Measurements from ENCODE around the gene FGF1. TPM values are rescaled to one million over a fixed set of nuclear protein-coding genes. Genes with fewer than 3 reads are reported as not detected.
A peak's percentile ranks its signal among the peaks of the same experiment; 100 is the strongest.

The FGF1 gene
- polyA plus RNA-seq, 10 donors, result 5.9 to 10.5 (median 9.1) TPM

DNA sequence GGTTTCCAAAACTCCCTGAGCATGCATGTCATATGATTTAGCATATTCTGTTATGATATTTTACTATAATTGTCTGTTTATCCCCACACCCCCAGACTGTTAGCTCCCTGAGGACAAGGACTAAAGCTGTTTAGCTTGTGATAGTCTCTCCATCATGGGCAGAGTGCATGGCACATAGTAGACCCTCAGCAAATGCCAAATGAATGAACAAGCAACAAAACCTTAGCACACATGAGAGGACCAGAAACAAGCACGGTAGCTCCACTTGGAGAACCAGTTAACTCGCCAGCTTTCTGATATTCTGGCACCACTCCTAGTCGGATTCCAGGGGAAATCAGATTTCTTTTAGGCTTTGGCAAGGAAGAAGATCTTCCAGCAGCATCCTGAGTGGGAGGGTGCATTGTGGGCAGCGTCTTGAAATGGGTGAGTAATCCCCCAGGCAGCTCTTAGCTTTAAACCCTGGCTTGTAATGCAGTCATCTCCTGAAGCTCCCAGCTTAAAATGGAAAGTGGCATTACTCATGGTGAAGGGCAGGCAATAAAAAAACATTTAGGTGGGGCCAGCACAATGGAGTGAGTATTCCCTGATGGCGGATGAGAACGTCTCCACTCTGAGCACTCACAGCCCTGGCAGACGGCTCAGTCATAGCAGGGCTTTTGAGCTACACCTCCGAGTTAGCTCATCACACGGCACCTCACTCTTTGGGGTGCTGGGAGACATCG lies 41.1 kb downstream of the FGF1 start:
- peak in 2 of 3 donors; percentile 39 to 97 for DNase-seq

DNA sequence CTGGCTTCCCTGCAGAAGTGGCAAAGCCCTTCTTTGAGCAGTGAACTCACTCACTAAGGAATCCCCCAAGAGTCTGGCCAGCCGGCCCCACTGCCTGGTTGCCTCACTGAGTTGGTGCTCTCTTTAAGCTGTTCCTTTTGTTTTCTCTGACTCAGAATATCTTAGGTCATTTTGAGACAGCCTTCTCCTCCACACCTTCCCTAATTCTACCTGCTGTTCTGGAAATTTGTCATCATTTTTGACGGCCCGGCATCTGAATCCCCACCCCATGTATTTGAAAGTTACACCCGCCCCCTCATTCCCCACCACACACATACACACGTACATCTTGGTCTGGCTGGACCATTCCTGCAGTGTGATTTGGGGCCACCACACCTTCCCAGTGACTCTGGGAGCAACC lies 41.8 kb downstream of the FGF1 start:
- DNase-seq, result no peak

DNA sequence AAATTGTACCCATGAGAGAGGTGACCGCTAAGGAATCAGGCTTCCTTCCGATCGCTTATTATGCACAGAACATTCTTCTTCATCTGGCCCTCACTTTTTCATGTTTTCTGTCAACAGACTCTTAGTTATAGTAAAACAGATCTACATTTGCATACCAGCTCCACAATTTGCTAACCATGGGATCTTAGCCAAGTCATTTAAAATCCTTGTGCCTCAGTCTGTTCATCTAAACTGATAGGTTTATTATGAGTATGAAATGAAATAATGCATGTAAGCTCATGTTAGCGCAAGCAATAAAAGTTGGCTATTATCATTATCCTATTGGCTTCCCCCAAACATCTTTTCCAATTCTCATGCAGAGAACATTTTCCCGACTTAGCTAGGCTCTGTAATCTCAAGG lies 42.3 kb downstream of the FGF1 start:
- peak in 1 of 3 donors; percentile 29 for DNase-seq

DNA sequence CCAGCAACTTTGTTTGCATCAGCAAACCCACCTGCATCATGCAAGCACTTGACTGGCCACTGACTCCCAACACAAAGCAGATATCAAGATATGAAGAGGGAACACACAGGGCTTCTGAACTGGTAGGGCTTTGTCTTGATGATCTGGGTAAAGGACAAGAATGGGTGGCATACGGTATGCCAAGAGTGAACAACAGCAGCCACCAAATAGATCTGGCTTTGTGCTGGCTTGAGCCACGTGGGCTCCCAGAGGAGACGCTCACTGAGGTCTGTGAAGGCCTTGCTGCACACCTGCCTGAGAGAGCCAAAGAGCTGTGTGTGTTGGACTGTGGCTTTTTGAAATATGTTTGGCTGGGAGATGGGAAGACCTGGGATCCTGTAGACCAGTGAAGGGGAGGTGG lies 43.5 kb downstream of the FGF1 start:
- DNase-seq, result no peak

DNA sequence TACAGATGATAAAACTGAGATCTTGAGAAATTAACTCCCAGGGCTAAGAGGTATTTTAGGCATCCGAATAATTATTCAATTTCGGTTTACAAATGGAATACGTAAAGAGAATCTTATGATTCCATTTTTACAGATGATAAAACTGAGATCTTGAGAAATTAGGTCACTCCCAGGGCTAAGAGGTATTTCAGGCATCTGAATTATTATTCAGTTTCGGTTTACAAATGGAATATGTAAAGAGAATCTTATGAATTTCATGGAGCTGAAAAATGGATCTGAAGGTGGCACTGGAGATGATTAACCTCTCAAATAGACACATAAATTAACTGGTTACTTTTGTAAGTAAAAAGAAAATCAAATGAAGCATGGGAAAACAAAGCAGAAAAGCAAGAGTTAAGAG lies 44.2 kb downstream of the FGF1 start:
- no peak for DNase-seq

DNA sequence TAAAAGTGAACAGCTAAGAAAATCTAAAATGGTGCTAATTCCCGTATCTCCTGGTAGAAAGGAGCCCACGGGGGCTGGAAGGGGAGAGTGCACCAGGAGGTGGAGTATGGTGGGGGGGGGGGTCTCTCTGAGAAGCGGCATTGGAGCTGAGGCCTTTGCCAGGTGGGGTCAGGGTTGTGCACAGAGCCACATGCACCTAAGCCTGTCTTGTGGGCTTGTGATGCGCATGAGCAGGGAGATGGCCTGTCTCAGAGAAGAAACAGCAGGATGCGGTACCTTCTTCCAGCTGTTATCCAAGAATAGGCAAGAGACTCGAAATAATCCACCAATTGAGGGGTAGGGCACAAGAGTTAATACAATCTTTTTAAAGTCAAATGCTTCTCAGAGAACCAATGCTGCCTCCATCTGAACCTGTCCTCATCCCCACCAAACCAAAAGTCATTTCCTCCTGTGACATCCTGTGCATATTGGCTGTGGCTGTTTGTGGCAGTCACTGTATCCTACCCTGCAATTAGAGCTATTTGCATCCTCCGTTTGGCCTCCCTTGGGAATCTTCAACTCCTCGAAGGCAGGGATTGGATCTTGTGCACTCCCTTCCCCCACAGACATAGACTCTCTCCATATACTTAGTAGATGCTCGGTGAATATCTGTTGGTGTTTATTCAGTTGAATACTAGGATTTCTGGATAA lies 45.4 kb downstream of the FGF1 start:
- no peak for DNase-seq

DNA sequence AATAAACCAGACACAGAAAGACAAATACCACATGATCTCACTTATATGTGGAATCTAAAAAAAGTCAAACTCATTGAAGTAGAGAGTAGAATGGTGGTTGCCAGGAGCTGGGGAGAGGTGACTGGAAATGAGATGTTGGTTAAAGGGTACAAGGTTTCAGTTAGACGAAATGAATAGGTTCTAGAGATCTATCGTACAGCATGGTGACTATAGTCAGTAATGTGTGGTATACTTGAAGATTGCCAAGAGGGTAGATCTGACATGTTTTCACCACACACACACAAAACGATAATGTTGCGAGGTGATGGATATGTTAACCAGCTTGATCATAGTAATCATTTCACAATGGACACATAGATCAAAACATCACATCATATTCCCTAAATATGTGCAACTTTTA lies 46.4 kb downstream of the FGF1 start:
- DNase-seq, result no peak

DNA sequence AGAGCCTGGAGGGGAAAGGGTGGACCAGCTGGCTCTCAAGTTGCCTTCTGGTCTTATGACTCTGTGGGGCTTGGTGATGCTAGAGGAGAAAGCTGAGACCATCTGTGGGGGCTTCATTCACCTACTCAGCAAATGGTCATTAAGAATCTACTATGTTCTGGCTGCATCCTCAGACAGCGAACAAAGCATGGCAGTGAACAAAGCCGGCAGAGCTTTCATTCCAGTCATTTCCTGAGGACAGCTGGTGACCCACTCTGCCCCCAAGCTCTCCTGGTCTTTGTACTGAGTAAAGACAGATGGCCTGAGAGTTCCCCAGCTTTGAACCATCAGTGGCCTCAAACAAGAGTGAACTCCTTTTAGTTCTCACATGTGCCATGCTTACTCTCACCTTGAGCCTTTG lies 48.0 kb downstream of the FGF1 start:
- DNase-seq, result no peak

DNA sequence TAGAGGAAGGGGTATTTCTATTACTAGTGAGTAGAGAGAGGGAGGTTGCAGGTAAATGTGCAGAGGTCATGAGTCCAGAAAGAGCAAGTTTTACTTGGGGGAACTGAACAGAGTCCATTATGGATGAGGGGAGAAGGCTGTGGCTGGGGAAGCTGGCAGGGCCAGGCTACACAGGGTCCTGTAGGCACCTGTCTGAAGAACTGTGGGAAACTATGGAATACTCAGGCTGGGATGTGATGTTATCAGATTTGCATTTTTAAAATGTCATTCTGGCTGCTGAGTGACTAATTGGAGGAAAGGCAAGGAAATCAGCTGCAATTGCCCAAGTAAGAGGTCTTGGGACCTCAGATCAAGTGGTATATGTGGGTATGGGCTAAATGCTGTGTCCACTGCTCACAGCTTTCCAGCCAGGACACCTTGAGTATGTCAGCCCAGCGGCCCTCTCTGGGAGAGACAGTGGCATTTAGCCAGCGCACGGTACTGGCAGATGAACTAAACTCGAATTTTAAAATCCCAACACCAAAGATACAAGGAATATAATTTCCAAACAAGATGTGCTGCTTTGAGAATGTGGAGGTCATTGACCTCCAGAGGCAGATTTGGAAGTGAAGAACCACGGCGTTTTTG lies 49.1 kb downstream of the FGF1 start:
- no peak for DNase-seq

DNA sequence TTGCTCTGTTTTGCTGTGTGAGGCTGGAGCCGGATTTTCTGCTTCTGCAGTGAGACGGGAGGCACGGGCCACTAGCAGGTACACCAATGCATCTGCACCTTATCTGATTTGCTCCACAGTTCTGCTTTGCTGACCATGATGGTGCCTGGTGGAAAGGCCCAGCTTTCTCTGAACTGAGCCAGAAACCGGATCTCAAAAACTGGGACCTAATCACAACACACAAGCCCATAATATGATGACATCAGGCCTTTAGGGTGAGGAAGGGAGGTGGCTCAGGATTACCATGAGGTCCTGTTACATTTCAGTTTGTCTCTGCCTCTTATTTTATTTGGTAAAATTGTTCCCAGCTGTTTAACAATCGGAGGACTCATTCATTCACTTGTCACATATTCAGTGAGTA lies 49.8 kb downstream of the FGF1 start:
- no peak for DNase-seq

DNA sequence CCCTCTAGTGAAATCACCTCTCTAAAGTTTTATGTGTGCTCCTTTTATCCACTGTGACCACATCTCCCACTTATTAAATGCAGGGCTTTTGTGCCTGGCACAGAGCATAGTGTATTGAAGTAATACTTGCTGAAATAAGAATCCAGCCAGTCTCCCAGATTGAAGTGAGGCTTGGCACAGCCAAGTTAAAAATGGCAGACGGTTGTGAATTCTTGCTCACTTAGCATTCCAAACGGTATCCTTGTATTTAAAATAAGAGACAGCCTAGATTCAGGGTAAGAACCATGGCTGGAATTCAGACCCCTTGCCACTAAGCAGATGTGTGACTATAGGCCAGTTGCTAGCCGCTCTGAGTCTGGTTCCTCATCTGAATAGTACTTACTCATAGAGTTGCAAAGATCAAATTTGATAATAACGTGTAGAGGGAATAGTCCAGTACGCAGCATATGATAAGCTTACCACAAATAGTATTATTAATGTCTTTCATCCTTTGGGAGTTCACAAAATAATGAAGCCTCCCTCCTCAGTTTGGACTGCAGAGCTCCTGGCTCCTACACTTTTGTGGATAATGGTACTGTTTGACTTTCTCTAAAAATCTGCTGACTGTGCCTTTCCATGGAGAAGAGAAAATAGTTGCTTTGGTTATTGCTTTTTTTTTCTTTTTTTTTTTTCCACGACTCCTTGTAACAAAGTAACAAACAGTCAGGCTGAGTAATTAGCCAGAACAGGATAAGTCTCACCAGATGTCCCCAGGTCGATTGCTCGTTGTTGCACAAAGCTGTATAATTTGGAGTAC lies 51.5 kb downstream of the FGF1 start:
- DNase-seq, result no peak

DNA sequence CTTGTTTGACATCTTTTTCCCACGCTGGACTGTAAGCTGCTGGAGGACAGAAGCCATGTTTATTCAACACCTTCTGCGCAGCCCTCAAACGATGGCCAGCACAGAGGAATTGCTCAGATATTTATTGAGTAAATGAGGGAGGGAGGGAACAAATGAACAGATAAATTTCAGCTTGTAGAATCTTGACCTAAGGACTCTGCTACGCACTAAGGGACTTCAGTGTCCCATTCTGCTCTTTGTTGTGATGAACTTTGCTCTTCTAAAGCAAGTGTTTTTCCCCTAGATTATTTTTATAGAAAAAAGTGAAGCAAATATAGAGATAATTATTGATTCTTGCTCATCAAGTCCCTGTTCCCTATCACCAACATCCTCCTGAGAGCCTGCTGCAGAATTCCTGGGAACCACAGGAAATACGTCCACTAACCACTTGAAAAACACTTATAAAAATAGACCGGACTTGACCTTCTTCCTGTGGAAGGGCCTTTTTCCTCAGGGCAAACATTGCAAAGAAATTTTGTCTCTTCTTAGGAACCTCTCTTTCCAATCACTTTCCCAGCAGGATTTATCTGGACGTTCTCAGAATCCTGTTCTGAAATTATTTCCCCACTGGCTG lies 54.9 kb downstream of the FGF1 start:
- DNase-seq, result no peak

DNA sequence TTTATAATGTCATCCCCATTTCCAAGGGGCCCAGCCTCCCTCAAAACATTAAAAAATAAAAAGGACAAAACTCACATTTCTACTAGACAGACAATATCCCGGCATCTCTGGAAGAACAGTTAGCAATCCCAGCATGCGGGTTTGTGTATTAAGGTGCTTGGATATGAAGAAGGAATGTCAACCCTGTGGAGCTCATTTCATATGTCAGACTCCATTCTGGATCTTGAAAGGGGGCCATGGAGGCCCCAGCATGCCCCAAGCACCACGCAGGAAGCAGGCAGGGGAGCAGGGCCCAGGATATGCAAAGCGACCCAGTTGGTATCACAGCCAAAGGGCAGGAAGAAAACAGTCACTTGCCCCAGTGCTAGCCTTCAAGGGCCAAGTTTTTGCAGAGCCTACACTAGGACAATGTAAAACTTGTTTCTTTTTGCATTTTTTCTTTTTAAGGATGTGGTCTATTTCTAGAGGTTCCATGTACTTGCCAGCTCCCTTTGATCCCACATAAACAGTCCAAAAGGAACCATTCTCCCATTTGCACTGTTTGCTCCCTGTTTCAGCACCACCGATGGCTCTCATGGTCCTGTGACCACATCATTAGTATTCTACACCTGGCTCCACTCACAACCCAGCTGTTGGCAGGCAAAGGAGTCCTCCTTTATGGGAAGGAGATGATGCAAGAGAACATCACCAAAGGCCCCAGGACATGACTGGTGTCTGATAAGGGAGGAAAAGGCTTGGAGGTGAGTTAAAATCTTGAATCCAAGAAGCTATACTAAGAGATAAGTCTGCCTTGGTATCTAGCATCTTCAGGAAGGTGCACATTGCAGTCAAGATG lies 58.3 kb downstream of the FGF1 start:
- DNase-seq, result no peak

DNA sequence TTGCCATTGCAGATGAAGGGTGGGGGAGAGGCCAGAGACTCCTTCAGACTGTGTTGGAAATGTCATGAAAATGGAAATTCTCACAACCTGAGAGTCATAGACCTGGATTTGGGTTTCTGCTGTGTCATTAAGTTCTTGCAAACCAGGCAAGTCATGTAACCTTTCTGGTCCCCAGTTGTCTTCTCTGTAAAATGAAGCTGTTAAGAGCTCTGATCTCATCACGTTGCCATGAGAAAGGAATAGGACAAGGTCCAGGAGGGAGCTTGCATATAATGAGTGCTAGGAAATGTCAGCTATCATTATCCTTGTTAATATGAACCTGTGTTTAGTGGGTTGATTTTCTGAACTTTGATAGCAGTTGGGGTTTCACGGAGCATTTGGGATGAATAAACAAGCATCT lies 59.1 kb downstream of the FGF1 start:
- no peak for DNase-seq

DNA sequence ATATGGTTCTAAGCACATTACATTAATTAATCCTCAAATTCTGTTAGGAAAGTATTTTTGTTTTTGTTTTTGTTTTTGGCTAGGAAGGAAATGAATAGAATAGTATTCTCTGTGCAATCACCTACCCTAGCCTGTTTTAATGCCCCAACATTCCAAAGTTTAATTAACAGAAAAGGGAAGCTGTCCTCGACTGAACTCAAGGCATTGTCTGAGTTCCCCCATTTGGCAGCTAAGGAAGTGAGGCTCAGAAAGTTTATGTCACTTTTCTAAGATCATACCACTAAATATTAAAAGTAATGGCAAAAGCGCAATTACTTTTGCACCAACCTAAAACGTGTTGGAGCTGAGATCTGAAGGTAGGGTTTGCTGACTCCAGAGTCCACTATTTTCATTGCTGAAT lies 59.8 kb downstream of the FGF1 start:
- DNase-seq, result no peak

DNA sequence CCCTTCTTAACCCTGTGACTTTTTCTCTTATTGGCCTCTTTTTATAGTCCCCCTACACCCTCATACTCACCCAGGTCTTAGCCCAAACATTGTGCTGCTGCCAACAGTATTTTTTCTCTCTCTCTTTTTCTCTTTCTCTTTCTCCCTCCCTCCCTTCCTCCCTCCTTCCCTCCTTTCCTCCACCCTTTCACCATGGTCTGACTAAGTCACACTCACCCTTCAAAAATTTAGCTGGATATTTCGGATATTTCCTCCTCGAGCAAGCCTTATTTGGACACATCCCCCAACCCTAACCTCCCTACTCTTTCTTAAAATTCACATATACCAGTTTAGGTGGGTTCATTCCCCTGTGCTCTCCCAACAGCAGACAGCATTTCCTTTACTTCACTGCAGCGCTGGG lies 64.7 kb downstream of the FGF1 start:
- peak in 1 of 3 donors; percentile 81 for DNase-seq

DNA sequence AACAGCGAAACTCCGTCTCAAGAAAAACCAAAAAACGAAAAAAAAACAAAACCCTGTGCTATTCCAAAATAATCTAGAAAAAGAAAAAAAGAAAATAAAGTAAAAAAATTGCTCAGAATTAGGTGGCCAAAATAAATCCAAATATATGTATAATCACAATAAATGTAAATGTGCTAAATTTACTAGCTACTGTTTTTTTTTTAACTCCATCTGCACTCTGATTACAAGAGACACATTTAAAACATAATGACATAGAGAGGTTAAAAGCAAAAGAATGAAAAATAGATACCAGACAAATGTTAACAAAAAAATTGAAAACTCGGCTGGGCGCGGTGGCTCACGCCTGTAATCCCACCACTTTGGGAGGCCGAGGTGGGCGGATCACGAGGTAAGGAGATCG lies 66.1 kb downstream of the FGF1 start:
- no peak for DNase-seq

DNA sequence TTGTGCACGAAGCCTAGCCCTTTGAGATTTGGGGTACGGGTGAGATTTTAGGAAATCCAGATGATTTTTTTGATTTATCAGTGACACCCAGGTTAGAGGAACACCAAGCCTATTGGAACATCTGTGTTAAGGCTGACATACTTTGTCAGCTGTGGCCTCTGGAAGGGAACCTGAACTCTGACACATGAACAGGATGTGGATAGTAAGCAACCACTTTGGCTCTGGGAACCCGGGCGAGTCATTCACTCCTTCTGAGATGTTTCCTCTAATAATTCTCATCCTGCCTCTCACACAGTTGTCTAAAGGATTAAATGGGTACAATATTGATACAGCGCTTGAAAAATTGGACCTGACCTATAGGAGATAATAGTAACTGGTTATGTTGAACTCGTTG lies 67.8 kb downstream of the FGF1 start:
- peak in 1 of 3 donors; percentile 58 for DNase-seq

DNA sequence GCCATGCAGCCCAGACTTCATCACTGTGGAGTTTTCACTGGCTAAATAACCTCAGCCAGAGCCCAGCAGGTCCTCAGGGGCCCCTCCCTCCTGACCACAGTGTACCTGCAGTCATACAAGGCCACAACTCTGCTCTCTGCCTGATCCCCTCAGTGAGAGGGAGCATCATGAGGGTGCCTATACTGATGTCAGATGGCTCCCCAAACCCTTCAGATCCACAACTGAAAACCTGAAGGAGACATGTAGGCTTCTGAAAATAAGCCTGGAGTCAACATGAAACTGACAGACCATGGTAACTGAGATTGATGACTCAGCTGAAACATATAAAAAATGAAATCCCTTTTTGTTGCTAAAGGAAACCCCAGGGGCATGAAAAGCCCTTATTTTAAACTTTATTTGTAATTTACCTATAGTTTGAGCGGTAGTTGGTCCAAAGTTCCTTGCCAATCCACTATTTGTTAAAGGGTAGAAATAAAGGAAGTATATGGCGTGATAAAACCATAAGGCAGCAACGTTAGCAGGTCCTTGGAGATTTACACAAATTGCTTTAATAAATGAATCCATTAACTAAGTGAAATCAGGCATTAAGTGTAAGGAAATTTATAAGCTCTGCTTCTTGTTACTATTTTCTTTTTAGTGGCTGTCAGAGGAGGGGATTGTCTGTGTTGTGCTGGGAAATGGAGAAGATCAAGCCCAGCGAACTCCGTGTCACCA lies 68.3 kb downstream of the FGF1 start:
- no peak for DNase-seq

DNA sequence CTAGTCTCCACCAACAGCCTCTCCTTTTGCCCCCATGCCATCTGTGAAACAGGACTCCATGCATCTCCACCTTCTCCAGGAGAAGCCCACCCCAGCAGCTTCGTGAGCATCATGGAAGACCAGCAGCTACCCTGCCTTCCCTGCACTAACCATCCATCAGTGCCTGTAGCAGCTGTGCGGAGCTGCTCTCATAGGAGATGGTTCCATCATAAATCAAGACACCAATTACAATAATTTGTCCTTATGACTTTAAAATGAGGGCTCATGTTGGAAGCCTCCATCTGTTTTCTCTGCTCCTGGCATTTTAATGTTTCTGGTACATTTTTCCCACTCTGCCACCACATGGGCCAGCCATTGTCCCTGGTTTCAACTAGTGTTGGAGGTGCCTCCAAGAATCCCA lies 69.9 kb downstream of the FGF1 start:
- no peak for DNase-seq

Measured in muscle of back (tissue), 11 donors.